GM12801 (cell line): ENCODE results near the gene PLOD3.

Experiments used
- TF ChIP-seq, protein P1 (sequence below): IDR thresholded peaks from one replicate; pipeline ENCODE4 v1.5.1; 2011; ENCODE audit warnings: control low read depth; ENCODE audit not compliant: insufficient read length; ENCODE audit errors: extremely low read depth

The PLOD3 gene

DNA sequence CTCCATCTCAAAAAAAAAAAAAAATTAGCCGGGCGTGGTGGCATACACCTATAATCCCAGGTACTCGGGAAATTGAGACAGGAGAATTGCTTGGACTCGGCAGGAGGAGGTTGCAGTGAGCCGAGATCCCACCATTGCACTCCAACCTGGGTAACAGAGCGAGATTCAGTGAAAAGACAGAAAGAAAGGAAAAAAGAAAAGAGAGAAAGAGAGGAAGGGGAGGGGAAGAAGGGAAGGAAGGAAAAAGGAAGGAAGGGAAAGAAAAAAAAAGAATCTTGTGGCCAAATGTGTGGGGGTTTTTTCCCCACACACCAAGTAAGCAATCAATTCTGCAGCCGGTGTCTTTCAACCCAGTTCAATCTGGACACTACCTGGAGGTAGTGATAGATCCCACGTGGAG lies 28.3 kb downstream of the PLOD3 start:
- TF ChIP-seq, protein P1, sequence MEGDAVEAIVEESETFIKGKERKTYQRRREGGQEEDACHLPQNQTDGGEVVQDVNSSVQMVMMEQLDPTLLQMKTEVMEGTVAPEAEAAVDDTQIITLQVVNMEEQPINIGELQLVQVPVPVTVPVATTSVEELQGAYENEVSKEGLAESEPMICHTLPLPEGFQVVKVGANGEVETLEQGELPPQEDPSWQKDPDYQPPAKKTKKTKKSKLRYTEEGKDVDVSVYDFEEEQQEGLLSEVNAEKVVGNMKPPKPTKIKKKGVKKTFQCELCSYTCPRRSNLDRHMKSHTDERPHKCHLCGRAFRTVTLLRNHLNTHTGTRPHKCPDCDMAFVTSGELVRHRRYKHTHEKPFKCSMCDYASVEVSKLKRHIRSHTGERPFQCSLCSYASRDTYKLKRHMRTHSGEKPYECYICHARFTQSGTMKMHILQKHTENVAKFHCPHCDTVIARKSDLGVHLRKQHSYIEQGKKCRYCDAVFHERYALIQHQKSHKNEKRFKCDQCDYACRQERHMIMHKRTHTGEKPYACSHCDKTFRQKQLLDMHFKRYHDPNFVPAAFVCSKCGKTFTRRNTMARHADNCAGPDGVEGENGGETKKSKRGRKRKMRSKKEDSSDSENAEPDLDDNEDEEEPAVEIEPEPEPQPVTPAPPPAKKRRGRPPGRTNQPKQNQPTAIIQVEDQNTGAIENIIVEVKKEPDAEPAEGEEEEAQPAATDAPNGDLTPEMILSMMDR = no peak

DNA sequence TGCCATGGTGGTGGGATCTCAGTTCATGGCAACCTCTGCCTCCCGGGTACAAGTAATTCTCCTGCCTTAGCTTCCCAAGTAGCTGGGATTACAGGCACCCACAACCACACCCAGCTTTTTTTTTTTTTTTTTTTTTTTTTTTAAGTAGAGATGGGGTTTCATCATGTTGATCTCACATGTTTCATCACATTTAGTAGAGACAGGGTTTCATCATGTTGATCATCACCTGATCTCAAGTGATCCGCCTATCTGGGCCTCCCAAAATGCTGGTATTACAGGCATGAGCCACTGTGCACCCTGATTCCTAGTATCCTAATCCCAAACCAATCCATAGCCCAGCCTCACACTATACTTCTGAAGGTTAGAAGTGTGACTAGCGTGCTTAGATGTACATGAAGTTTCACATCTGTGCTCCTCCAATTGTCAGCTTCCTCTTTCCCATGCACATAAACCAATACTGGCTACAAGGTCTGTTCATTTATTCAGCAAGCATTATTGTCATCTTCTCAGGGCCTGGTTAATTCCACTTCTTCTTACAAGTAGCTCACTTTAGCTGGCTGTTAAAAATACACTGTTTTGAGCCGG lies 30.4 kb downstream of the PLOD3 start:
- TF ChIP-seq, protein P1 = no peak

DNA sequence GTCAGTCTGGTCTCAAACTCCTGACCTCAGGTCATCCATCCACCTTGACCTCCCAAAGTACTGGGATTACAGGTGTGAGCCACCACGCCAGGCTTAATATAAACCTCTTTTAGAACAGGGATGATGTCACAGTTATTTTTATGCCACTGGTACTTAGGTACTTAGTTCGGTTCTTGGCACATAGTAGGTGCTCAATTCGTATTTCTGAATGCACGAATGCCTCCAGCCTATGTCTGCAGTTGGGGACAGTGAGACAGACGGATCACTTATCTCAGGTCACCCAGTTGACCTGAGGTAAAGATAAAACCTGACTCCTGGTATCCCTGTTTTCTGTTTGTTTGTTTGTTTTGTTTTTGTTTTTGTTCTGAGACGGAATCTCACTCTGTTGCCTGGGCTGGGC lies 31.2 kb downstream of the PLOD3 start:
- TF ChIP-seq, protein P1 = no peak

DNA sequence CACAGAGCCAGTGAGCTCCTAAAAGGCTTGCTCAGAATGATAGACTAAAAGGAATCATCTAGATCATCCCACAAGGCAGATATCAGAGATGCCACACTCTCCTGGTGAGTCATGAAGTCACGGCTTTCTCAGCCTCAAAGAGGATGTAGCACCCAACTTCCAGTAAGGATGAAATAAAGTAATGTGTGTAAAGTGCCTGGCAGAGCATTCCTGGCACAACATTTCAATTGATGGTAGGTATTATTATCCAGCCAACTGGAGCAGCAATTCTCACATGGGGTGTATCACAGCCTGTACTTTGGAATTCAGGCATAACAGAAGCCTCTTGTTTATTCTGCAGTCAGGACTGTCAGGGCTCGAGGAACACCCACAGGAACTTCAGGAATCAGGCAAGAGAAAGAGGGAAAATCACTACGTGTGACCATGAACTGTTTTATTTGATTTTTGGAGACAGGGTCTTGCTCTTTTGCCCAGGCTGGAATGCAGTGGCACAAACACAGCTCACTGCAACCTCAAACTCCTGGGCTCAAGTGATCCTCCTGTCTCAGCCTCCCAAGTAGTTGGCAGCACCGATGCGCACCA lies 32.0 kb downstream of the PLOD3 start:
- TF ChIP-seq, protein P1 = no peak

DNA sequence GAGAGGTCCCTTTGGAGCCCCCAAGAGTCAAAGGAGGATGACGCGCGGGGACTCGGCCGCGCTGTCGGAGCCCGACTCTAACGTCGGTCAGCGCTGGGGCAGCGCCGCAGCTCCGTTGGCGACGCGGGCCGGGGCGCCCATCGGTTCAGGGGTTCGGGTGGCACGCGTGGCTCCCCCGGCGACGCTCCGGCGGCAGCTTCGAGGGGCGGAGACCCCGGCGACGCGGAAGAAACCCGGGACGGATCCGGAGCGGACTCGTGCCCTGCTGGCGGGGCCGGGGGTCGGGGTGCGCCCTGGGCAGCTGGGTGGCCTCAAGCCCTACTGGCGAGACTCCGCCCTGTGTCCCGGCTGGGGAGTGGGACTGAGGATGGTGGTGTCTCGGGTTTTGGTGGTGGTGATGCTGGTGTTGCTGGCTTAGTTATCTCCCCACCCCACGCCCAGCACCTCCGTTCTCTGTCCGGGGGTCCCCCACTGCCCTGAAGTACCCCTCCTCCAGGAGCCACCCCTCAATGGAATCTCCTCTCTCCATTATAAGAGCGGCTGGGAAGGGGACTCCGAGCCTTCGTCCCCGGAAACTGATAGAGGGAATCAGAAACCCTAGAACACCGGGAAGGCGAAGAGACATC lies 37.1 kb downstream of the PLOD3 start, which contains the start of gene NAT16:
TSS of gene NAT16 (minus strand) at position 164 of the 626 bp plus-strand sequence. CDS start 5,486 bp downstream, outside the sequence.
- TF ChIP-seq, protein P1 = no peak

DNA sequence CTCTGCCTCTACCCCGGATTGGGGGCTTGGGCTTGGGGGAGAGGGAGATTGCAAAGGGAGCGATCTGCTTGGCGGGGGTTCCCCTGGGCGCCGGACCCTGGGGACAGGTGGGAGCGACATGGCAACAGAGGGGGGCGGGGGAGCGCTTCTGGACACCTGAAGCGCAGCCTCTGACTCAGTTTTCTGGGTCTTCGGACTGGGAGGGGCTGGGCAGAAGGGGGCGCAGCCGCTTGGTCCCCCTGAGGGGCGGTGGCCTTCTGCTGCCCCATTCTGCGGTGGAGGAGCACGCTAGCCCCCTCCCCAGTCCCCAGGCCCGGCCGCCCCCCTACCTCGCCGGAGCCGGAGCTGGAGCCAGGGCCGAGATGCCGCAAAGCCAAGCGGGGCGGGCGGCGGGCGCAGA lies 37.7 kb downstream of the PLOD3 start:
- TF ChIP-seq, protein P1 = no peak

DNA sequence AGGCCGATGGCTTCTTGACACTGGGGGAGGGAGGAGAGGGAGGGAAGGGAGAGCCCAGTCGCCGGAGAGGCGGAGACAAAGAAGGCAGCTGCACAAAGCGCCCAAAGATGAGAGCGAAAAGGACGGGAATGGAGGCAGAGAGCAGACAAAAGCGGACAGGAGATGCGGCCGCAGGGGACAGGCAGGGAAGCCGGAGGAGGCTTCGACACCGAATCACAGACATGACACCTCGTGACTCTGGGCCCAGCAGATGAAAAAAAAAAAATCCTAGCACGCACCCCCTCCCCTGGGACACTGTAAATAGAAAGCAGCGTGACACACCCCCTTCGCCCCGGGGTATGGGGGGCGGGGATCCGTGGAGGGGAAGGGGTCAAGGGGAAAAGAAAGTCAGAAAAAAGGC lies 38.3 kb downstream of the PLOD3 start:
- TF ChIP-seq, protein P1 = no peak
